ENCODE data around the gene GPR162. TPM values are rescaled to one million over a fixed set of nuclear protein-coding genes. Genes with fewer than 3 reads are reported as not detected.
"Not testable (repeated sequence)": the region's sequence is repeated elsewhere in the genome, so short reads cannot be mapped to it uniquely, and the experiment has no call there.

GPR162 gene
- total and polyA plus RNA-seq, 8 donors: 0.41 to 8.8 (median 1.5) TPM

DNA sequence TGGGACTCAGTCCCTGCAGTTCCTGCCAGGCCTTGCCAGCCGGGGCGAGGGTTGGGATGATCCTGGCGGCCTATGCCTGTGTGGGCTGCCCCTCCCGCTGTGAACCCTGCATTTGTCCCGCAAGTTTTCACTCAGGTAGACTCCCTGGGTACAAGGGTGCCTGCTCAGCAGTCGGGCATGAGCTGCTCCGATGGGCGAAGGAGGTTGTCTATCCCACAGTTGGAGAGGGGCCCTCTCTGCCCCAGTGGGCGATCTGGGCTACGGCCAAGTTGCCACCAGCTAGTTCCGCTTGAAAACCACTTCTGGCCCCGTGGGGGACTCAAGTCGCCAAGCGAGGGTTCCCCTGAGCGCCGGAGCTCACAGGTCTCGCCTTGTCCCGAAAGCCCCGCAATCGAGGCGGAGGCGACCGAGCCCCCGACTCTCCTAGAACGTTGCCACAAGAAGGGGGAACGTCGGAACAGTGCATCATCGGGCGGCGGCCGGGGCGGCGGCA is 45.3 kb downstream of the GPR162 start:
- peak overlapping the region; percentile 82 to 99 (median 92) for H3K27ac ChIP-seq
- H3K36me3 ChIP-seq: peaks cover 0 to 13% (median 0%) of the 10 kb centered on the region in 3 donors
- TF ChIP-seq, protein P1, sequence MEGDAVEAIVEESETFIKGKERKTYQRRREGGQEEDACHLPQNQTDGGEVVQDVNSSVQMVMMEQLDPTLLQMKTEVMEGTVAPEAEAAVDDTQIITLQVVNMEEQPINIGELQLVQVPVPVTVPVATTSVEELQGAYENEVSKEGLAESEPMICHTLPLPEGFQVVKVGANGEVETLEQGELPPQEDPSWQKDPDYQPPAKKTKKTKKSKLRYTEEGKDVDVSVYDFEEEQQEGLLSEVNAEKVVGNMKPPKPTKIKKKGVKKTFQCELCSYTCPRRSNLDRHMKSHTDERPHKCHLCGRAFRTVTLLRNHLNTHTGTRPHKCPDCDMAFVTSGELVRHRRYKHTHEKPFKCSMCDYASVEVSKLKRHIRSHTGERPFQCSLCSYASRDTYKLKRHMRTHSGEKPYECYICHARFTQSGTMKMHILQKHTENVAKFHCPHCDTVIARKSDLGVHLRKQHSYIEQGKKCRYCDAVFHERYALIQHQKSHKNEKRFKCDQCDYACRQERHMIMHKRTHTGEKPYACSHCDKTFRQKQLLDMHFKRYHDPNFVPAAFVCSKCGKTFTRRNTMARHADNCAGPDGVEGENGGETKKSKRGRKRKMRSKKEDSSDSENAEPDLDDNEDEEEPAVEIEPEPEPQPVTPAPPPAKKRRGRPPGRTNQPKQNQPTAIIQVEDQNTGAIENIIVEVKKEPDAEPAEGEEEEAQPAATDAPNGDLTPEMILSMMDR (IDR thresholded peaks at IDR 0.05): no peak
- 1 to 2% methylated on average over 33 of the region's 33 CpGs for WGBS, 2 donors
- H3K4me3 ChIP-seq: peak overlapping the region; percentile 91 to 100 (median 98)
- no peak for FAIRE-seq
- DNase-seq: peak in 1 of 6 donors; percentile 37
- intact Hi-C loops (cut with DNase I): no loop called here
- peaks cover 6 to 25% (median 14%) of the 10 kb centered on the region in 3 donors for H3K4me1 ChIP-seq
- ATAC-seq: peak; percentile 4 to 22 (median 9)
- H3K9me3 ChIP-seq: no peaks in the 10 kb centered on the region
- H3K27me3 ChIP-seq: no peaks in the 10 kb centered on the region

DNA sequence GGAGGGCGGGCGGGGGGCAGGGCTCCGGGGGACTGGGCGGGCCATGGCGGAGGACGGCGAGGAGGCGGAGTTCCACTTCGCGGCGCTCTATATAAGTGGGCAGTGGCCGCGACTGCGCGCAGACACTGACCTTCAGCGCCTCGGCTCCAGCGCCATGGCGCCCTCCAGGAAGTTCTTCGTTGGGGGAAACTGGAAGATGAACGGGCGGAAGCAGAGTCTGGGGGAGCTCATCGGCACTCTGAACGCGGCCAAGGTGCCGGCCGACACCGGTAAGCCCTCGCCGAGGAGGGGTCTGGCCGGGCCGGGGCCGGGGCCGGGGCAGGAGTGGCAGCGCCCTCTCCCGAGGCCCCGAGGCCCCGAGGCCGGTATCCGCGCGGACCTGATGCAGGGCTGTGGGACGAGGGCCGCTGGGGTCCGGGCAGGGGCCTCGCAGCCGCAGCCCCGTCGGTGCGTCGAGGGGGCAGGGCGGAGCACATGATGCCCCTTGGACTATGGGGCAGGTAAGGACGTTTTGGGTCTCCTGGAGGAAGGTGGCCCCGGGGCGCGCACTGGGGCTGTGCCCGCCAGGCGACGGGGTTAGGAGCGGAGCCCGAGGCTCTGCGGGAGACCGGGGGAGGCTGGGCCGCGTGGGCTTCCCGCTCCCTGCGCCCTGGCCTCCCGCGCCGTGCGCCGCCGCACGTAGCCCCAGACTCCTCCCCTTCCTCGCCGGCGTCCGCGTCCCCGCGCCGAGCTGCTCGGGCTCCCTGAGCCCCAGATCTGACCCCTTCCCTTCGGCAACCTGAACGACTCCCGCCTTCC is 46.0 kb downstream of the GPR162 start, which contains the start of gene TPI1:
TPI1 (plus strand) TSS at position 119 of the 798 bp plus-strand sequence; CDS start at position 155, 36 bp downstream.
- peak within 1 kb of the TSS; percentile 91 to 100 (median 98) for H3K4me3 ChIP-seq
- peaks cover 0 to 13% (median 0%) of the 10 kb centered on the region in 3 donors for H3K36me3 ChIP-seq
- WGBS, 2 donors: 0% methylated on average over 53 to 86 of the region's 86 CpGs
- no peaks in the 10 kb centered on the region for H3K27me3 ChIP-seq
- H3K9me3 ChIP-seq: no peaks in the 10 kb centered on the region
- H3K27ac ChIP-seq: peak within 1 kb of the TSS; percentile 82 to 99 (median 92)
- H3K4me1 ChIP-seq: peaks cover 9 to 27% (median 14%) of the 10 kb centered on the region in 3 donors
- no peak for FAIRE-seq
- peak; percentile 80 to 94 (median 89) for DNase-seq
- intact Hi-C loops (cut with DNase I): no loop called here
- TF ChIP-seq, protein P1 (IDR thresholded peaks at IDR 0.05): no peak
- ATAC-seq: peak; percentile 86 to 90 (median 88)

DNA sequence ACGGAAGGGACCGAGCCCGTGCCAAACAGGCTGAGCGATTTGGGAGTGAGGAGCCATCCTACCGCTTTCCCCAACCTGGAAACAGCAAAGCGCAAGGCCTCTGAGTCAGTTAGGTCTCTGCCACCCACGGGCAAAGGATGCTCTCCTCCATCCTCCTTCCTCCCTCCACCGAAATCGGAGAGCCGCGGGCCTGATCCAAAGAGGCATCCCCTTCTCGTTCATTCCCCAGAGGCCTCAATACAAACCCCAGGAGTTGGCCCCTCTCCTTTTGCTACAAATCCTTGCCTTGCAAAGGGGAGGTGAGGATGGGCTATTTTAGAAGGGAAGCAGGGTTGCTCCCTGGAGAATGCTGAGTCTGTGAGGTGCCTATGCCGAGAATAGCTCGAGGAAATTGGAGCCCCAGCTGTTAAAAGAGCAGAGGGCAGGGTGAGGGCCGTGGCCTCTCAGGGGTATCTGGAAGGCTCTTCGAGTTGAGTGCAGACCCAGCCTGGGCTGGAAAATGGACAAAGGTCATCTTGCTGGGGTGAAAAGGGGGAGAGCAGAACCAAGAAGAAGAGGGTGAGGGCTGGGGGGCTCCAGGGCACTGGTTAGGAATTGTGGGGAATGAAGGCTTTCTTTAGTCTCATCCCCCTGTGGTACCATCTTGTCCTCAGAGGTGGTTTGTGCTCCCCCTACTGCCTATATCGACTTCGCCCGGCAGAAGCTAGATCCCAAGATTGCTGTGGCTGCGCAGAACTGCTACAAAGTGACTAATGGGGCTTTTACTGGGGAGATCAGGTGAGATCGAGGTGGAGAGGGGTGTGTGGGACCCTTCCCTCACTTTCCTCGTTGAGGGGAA is 46.8 kb downstream of the GPR162 start:
- DNase-seq (peak in 1 of 6 donors; percentile 37), ATAC-seq (peak in 3 of 4 donors; percentile 0 to 1 (median 0)), FAIRE-seq (no peak)
- Histone ChIP-seq H3K27ac (peak overlapping the region; percentile 82 to 99 (median 92)), H3K36me3 (peaks cover 0 to 11% (median 0%) of the 10 kb centered on the region in 3 donors), H3K4me1 (peaks cover 9 to 27% (median 14%) of the 10 kb centered on the region in 3 donors), H3K4me3 (peak overlapping the region; percentile 91 to 100 (median 98)), H3K9me3 (no peaks in the 10 kb centered on the region), H3K27me3 (no peaks in the 10 kb centered on the region)
- intact Hi-C loops (cut with DNase I): no loop called here
- TF ChIP-seq, protein P1 (IDR thresholded peaks at IDR 0.05): no peak
- 7 to 10% methylated on average over 20 to 22 of the region's 22 CpGs for WGBS, 2 donors

DNA sequence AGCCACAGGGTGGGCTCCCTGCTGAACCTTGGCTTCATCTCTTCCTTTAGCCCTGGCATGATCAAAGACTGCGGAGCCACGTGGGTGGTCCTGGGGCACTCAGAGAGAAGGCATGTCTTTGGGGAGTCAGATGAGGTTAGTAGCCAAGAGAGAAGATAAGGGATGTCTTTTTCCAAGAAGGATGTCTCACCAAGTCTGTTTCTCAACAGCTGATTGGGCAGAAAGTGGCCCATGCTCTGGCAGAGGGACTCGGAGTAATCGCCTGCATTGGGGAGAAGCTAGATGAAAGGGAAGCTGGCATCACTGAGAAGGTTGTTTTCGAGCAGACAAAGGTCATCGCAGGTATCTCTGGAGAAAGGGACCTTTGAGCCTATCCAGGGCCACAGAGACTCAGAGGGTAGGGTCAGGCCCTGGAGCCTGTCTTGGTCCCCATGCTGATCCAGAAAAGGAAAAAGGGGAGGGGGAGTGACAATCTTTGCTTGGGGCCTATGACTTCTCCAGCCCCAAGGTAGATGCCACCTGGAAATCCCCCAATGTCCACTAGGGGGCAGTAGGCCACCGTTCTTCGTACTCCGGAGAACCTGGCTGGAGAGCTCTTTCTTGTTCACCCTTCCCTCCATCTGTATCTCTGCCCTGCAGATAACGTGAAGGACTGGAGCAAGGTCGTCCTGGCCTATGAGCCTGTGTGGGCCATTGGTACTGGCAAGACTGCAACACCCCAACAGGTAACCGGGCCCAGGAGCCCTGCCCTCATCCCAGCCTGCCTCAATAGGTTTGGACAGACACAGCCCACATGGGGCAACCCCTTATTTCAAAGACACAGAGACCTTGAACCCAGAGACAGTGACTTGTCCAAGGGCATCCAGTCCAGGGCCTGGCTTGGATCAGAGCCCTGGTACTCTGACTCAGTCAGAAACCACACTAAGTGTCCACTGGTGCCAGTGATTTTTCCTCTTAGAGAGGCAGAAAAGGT is 47.7 kb downstream of the GPR162 start:
- Histone ChIP-seq H3K9me3 (no peaks in the 10 kb centered on the region), H3K4me3 (peak overlapping the region in 1 of 4 donors; percentile 100), H3K4me1 (peaks cover 9 to 27% (median 14%) of the 10 kb centered on the region in 3 donors), H3K27me3 (no peaks in the 10 kb centered on the region), H3K36me3 (peaks cover 0 to 11% (median 0%) of the 10 kb centered on the region in 3 donors), H3K27ac (peak overlapping the region in 2 of 4 donors; percentile 10 to 99)
- DNase-seq: peak; percentile 75 to 91 (median 86)
- TF ChIP-seq, protein P1 (IDR thresholded peaks at IDR 0.05): peak; percentile 87 to 96 (median 93)
- WGBS, 2 donors: 19 to 20% methylated on average over 12 of the region's 12 CpGs
- intact Hi-C loops (cut with DNase I): no loop called here
- peak in 3 of 4 donors; percentile 21 to 31 (median 24) for ATAC-seq
- no peak for FAIRE-seq

DNA sequence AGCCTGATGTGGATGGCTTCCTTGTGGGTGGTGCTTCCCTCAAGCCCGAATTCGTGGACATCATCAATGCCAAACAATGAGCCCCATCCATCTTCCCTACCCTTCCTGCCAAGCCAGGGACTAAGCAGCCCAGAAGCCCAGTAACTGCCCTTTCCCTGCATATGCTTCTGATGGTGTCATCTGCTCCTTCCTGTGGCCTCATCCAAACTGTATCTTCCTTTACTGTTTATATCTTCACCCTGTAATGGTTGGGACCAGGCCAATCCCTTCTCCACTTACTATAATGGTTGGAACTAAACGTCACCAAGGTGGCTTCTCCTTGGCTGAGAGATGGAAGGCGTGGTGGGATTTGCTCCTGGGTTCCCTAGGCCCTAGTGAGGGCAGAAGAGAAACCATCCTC is 48.7 kb downstream of the GPR162 start:
- H3K9me3 ChIP-seq; DNase-seq; H3K27ac ChIP-seq; H3K27me3 ChIP-seq; H3K4me3 ChIP-seq; FAIRE-seq; intact Hi-C loops (cut with DNase I); ATAC-seq: not testable (repeated sequence)
- Histone ChIP-seq H3K36me3 (peaks cover 0 to 11% (median 0%) of the 10 kb centered on the region in 3 donors), H3K4me1 (peaks cover 9 to 27% (median 14%) of the 10 kb centered on the region in 3 donors)
- 51 to 59% methylated on average over 4 of the region's 4 CpGs for WGBS, 2 donors
